ENCODE measurements around the gene FAAP100.
"Not testable (repeated sequence)": the region's sequence is repeated elsewhere in the genome, so short reads cannot be mapped to it uniquely, and the experiment has no call there.

FAAP100 gene

DNA sequence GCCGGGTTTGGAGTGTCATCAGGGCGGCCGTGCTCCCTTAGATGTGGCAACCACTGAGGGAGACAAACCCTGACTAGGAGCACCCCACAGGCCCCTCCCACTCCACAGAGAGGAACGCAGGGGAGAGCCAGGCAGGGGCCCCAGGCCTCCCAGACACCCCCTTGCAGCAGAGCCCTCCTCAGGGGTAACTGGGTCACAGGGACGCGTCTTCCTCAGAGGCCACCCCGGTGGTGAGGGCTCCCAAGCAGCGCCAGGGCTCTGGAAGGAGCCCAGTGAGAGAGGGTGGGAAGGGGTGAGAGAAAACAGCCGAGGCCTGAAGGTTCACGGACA, 12.6 kb downstream of the FAAP100 start:
- no peak overlapping the region for H3K4me3 ChIP-seq (ENCODE audit: low read depth, low read length)

DNA sequence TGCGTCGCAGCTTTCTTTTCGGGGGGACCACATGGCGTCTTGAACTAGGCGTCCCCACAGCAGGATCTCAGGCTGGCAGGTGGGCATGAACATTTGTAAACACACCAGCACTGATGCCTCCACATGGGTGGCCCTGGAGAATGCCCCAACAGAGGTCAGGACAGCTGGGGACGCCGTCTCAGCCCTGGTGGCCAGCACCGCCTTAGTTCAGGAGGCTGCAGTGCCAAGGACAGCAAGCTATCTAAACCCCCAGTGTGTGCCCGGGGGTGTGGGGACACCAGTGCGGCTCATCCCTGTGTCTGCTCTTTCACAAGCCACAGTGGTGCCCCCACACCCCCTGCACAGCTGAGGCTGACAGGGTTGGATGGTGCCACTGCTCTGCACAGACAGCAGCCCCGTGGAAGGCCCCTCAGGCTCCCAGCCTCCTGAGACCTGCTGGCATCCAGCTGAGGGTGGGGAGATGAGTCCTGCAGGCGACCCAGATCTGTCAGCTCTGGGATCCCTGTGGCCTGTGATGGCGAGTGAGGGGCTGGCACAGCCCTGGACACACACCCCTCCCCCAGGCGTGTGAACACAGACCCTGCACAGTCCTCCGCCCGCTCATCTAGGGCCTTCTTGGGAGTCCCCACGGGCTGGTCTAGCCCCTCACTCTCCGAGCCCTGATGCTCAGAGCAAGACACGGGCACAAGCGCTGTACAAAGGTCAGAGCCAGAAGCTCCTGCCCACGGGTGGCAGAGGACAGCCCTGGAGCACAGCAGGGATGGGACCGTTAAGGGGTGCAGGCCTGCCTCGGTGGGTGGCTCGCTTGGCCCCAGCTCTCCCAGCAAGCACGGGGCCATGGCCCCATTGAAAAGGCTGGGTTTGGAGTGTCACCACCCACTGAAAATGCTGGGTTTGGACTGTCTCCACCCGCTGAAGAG, 13.2 kb downstream of the FAAP100 start:
- H3K4me3 ChIP-seq (ENCODE audit: low read depth, low read length) = no peak overlapping the region

DNA sequence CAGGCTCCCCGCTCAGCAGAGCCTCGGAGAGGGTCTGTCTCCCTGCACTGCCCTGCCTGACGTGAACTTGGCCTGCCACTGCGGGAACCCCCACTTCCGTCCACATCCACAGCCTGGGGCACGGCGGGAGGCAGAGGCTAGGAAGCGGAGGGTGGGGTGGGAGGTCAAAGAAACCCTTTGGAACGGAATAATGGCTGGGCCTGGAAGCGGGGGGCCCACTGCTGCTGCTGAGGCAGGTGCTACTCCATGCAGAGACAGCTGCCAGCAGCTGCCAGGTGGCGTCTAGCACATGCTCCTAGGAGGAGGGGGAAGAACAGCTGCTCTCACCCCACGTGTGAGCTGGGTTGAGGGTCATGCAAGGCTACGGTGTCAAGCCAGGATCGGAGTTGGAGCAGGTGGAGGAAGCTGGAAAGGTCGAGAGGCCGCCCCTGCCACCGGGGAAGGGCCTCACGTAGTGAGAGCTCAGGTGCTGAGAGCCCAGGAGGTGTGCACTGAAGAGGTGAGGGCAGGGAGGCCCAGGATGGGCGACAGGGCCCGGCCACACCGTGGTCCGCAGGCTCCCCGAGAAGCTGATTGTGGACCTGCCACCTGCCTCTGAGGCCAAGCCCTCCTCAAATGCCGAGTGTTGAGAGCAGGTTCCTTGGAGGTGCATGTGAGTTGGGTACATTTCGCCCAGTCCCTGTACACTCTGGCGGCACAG, 14.1 kb downstream of the FAAP100 start:
- no peak overlapping the region for H3K4me3 ChIP-seq (ENCODE audit: low read depth, low read length)

DNA sequence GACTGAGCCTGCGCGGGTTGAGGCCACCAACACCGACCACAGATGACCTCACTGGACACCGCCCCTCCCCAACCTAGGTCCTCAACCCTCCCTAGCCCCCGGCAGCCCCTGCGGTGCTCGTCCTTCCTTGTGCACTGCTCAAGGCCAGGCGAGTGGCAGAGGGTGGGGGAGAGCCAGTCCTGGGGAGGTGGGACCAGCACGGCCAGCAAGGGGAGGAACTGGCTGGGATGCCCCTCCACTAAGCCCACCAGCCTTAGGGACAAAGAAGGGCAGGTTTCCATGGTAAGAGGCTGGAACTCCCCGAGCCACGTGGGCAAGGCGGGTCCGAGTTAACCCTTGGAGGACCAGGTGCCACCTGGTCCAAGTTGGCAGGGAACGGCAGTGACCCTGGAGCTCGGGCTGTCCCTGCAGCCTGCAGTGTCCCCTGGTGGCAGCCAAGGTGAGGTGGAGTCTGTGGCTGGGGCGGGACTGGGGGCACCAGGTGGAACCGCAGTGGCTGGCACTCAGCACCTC, 14.8 kb downstream of the FAAP100 start:
- H3K4me3 ChIP-seq (ENCODE audit: low read depth, low read length) = no peak overlapping the region

DNA sequence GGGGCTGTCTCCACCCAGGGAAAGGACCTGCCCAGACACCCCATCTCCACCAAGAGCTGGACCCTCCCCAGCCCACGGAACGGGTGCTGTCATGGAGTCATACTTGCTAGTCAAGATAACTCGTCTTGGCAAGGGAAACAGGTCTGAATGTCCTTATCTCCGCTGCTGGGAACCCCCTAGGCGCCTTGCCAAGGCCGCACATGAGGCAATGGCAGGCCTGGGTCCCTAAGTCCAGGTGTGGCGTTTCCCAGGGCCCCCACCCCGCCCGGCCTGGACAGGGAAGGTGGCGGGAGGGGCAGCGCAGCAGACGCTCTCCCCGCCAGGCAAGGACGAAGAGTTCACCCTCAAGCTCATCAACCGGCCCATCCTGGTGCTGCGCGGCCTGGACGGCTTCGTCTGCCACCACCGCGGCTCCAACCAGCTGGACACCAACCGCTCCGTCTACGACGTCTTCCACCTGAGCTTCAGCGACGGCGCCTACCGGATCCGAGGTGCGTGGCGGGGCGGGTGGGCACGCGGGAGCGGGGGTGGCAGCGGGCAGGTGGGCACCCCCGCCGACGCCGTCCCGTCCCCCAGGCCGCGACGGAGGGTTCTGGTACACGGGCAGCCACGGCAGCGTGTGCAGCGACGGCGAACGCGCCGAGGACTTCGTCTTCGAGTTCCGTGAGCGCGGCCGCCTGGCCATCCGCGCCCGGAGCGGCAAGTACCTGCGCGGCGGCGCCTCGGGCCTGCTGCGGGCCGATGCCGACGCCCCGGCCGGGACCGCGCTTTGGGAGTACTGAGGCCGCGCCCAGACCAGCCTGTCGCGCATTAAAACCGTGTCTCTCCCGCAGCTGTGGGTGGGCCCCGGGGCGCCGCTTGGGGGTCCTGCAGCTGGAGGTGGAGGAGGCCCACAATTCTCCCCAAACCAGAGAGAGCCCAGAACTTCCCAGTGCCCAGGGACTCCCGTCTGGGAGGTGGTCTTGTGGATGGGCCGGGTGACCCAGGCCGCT, 15.6 kb downstream of the FAAP100 start:
- H3K4me3 ChIP-seq (ENCODE audit: low read depth, low read length) = no peak overlapping the region

DNA sequence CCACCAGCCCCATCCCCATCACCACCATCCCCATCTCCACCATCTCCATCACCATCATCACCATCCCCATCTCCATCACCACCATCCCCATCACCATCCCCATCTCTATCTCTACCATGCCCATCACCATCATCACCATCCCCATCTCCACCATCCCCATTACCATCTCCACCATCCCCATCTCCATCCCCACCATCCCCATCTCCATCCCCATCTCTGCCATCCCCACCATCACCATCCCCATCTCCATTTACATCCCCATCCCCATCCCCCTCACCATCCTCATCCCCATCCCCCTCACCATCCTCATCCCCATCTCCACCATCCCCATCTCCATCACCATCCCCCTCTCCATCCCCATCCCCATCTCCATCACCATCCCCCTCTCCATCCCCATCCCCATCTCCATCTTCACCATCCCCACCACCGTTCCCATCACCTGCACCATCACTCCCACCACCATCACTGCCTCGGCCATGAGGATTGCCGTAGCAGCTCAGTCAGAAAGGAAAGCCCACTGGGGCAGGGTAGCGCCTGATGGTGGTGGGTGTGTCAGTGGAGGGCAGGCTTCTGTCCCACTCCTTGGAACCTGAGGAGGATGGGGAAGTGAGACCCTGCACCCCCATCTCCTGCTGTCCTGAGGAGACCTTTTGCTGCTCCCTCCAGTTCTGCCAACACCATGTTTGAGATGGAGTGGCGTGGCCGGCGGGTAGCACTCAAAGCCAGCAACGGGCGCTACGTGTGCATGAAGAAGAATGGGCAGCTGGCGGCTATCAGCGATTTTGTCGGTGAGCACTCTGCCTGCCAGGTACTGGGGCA, 16.5 kb downstream of the FAAP100 start:
- no peak overlapping the region for H3K4me3 ChIP-seq (ENCODE audit: low read depth, low read length)

DNA sequence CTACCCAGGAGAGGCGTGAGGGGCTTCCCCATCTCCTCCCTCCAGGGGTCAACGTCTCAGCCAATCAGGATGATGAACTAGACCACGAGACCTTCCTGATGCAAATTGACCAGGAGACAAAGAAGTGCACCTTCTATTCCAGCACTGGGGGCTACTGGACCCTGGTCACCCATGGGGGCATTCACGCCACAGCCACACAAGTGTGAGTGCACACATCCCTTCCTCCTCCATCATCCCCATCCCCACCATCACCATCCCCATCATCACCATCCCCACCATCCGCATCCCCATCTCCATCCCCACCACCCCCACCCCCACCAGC, 17.2 kb downstream of the FAAP100 start:
- H3K4me3 ChIP-seq (ENCODE audit: low read depth, low read length) = no peak overlapping the region

DNA sequence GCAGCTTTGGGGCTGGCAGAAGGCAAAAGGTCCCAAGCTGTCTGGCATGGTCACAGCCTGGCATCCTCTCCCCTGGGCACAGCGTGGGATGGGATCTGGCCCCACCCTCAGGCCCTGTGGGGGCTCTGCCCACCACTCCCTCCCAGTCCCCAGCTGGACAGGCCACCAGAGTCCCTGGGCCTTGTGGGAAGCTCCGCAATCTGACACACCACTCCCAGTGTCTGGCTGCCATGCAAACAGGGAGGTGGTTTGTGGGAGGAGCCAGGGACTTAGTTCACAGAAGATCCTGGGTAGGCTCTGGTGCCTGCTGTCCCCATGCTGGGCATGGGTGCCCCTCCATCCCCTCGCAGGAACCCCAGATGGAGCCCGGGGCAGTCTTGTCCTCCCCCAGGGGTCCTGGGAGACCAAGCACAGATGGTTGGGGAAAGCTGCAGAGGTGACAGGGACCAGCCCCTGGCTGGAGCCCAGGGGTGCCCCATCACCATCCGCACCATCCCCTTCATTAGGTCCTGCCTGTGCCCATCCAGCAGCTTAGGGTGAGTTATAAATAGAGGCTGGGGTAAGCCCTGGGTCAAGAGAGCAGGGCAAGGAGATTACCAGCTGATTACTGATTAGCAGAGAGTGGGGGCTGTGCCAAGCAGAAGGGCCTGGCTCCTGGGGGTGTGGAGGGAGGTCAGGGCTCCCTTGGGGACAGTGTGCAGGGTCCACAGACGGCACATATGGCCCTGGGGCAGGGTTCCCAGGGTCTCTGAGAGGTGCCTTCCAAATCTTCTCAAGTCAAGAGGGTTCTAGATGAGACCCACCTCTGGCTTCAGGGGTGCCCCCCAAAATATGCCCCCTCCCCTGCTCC, 17.8 kb downstream of the FAAP100 start:
- no peak overlapping the region for H3K4me3 ChIP-seq (ENCODE audit: low read depth, low read length)

DNA sequence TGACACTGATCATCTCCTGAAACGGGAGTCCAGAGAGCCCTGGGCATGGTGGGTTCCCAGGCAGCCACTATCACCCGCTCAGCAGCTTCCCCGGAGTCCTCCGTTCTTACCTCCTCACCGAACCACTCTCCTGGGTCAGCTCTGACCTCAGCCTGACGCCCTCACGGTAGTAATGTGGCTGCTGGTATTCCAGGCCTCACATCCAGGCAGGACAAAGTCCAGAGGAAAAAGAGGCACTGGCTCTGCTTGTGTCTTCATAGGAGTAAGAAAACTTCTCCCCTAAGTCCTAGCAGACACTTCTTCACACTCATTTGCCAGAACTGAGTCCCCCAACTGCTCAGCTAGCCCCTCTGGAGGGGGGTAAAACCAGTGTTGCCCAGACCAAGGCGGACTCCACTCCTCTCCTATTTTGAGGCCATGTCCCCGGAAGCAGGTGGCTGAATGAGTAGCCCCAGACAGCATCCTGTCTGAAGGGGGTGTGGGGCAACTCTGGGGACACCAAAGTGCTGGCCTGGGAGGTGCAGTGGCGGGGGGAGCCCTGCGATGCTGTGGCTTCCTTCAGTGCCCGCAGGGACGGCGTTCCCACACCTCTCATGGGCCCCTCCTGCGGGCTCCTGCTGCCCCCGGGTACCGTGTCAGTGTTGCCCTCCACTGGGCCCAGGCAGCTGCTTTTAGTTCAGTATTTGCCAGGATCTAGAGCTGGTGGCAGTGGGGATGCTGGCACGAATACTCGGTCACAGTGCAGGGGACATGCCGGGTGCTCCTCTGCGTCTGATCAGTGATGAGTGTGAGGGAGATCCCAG, 18.6 kb downstream of the FAAP100 start:
- no peak overlapping the region for H3K4me3 ChIP-seq (ENCODE audit: low read depth, low read length)

DNA sequence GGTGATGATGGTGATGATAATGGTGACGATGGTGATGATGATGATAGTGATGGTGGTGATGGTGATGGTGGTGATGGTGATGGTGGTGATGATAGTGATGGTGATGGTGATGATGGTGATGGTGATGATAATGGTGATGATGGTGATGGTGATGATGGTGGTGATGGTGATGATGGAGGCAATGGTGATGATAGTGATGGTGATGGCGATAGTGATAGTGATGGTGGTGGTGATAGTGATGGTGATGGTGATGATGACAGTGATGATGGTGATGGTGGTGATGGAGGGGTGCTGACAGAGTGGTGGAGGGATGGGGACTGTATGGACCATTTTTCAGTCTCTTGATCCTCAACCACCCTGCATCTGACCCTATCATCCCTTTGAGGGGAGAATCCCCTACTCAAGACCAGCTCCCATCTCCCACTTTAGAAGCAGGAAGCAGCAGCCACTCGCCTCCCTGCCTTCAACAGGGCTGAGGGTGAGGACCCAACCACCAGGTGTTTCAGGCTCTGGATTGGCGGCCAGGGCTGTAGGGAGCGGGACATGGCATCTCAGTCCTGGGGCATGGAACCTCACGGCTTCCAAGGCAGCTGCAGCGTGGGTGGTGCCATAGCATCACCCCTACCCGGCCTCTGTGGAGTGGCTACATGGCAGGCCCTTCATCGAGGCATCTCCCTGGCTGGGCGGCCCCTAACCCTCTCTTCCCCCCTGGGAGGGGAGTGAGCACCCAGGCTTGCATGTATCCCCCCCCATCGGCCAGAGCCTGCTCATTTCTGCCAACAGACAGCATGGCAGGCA, 19.5 kb downstream of the FAAP100 start:
- H3K4me3 ChIP-seq (ENCODE audit: low read depth, low read length) = no peak overlapping the region

DNA sequence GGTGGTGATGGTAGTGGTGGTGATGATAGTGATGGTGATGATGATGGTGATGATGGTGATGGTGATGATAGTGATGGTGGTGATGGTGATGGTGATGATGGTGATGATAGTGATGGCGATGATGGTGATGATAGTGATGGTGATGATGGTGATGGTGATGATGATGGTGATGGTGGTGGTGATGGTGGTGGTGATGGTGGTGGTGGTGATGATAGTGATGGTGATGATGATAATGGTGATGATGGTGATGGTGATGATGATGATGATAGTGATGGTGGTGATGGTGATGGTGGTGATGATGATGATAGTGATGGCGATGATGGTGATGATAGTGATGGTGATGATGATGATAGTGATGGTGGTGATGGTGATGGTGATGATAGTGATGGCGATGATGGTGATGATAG, 20.2 kb downstream of the FAAP100 start:
- not testable (repeated sequence) for H3K4me3 ChIP-seq (ENCODE audit: low read depth, low read length)

DNA sequence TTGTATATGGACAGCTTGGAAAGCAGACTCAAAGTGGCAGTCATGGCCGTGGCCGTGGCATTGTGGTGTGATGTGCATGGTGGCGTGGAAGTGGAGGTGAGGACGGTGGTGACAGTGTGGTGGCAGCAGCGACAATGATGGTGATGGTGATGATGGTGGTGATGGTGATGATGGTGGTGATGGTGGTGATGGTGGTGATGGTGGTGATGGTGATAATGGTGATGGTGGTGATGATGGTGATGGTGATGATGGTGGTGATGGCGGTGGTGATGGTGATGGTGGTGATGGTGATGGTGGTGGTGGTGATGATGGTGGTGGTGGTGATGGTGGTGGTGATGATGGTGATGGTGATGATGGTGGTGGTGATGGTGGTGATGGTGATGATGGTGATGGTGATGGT, 21.1 kb downstream of the FAAP100 start:
- not testable (repeated sequence) for H3K4me3 ChIP-seq (ENCODE audit: low read depth, low read length)

DNA sequence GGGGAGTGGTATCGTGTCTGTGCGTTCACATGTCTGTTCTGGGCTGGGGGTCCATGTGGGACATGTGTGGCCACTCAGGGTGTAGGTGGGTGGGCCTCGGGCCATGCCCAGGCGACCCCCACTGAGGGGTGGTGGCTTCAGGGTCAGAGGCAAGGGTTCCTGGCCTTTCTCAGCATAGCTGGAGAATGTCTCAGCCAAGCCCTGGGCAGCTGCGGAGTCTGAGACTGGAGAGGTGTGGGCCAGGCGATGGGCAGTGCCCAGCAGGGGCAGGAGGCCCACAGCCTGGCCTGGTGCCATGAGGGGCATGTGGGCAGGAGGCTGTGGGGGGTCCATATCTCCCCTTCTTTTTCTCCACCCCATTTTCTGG, 22.7 kb downstream of the FAAP100 start:
- no peak overlapping the region for H3K4me3 ChIP-seq (ENCODE audit: low read depth, low read length)

DNA sequence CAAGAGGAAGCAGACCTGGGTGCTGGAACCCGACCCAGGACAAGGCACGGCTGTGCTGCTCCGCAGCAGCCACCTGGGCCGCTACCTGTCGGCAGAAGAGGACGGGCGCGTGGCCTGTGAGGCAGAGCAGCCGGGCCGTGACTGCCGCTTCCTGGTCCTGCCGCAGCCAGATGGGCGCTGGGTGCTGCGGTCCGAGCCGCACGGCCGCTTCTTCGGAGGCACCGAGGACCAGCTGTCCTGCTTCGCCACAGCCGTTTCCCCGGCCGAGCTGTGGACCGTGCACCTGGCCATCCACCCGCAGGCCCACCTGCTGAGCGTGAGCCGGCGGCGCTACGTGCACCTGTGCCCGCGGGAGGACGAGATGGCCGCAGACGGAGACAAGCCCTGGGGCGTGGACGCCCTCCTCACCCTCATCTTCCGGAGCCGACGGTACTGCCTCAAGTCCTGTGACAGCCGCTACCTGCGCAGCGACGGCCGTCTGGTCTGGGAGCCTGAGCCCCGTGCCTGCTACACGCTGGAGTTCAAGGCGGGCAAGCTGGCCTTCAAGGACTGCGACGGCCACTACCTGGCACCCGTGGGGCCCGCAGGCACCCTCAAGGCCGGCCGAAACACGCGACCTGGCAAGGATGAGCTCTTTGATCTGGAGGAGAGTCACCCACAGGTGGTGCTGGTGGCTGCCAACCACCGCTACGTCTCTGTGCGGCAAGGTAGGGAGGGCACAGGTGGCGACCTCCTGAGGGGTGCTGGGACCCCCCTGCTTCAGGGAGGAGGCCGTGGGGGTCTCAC, 23.3 kb downstream of the FAAP100 start:
- no peak overlapping the region for H3K4me3 ChIP-seq (ENCODE audit: low read depth, low read length)

DNA sequence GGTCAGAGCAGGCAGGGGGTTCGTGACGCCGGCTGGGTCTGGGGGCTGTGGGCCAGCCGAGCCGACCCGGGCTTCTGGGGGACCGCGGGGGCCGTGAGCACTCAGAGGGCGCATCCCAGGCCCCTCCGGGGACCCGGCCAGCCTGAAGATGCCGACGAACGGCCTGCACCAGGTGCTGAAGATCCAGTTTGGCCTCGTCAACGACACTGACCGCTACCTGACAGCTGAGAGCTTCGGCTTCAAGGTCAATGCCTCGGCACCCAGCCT, 23.8 kb downstream of the FAAP100 start:
- H3K4me3 ChIP-seq (ENCODE audit: low read depth, low read length) = no peak overlapping the region

DNA sequence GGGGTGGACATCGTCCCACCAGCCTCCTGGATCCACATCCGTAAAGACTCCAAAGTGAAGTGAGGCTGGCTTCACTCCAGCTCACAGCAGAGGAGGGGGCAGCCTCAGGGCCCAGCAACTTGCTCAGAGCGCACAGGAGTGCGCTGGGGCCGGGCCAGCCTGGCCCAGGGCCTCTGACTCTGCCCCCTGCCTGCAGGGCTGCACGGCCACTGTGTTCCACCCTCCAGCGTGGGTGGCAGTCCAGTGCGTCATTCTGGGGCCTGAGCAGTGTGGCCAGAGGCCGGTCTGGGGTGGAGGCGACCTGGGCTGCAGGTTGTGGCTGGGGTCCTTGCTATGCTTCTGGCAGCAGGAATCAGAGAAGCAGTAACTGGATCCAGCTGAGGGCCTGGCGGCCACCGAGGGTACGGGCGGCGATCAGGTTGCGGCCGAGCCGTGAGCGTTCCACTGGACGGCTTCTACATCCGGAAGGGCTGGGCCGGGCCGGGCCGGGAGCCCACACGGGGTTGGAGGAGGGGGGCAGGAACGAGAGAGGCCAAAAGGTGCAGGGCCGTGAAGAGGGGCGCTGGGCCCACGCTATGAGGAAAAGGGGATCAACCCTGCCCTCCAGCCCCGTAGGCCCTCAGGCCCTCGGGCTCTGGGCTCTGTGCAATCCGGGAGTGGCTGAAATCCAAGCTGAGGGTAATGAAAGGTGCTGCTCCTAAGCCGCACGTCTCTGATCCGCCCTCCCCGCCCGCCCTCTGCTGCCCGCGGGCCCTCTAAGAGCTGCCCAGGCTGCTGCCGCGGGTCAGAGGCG, 24.4 kb downstream of the FAAP100 start, which contains the start of gene FSCN2:
TSS of gene FSCN2 (plus strand) at position 787 of the 793 bp plus-strand sequence. CDS start 155 bp downstream, outside the sequence.
- no peak within 1 kb of the TSS for H3K4me3 ChIP-seq (ENCODE audit: low read depth, low read length)

All from iPS-11a (cell line).